KBM-7 (cell line): ENCODE data around the gene CKMT2.

ENCODE experiments used
- DNase-seq: peaks from one replicate; pipeline ENCODE4 v3.0.0-alpha.2; 2015
- in situ Hi-C: fragments of 300-500 bp; cut with MboI; formaldehyde crosslinking; loops from 2 replicates; pipeline ENCODE4 v1.14.3; 2020; ENCODE audit warnings: low sequenced_read_pairs, low pct_unique_long_range_greater_than_20kb, mixed read lengths

Gene CKMT2

DNA sequence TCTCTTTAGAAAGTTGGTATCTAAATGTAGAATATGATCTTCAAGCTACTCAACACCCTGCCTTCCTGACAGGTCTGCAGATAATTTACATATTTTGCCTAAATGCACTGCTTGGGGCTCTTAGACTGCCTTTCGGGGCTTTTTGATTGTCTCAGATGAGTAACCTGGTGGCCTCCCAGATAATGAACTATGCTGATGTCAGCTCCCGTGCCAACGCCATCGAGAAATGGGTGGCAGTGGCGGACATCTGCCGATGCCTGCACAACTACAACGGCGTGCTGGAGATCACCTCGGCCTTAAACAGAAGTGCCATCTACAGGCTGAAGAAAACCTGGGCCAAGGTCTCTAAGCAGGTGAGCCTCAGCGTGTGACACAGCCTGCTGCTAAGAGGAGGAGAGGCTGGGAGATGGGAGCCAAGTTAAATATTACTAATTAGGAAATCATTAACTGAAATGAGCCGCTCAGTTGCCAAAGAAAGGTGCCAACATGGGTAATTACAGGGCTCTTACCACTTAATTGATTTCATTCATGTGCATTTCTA is 20.8 kb upstream of the CKMT2 start:
- no peak for DNase-seq
- in situ Hi-C loops, result no loop called here

DNA sequence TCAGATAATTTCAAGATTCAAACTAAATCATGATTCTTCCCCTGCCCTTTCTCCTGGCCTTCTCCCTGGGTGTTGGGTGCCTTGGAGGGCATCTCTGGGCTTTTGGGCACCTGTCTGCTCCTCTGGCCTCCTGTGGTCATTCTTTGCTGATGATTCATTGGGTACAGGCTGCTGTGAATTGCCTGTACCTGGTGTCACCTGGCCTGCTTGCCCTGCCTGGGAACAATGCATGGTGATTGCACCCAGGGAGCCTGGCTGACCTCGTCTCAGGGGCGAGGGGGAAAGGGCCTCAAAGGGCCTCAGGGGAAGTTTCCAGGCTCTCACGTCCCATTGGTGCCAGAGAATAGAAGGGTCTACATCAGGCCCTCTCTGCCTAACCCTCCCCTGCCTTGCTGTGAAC is 20.1 kb upstream of the CKMT2 start:
- no peak for DNase-seq
- in situ Hi-C loops, result no loop called here

DNA sequence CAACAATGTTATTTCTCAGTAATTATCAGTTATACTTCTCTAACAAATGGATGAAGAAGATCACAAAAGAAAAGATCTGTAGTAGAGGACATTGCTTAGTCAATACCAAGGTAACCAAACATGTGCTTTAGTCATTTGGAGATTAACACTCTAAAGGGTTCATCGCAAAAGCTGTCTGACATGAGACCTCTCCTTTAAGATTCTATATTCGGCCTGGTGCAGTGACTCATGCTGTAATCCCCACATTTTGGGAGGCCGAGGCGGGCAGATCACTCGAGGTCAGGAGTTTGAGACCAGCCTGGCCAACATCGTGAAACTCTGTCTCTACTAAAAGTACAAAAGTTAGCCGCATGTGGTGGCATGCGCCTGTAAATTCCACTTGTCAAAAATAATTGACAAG is 18.3 kb upstream of the CKMT2 start:
- in situ Hi-C loops, result no loop called here
- DNase-seq, result no peak

DNA sequence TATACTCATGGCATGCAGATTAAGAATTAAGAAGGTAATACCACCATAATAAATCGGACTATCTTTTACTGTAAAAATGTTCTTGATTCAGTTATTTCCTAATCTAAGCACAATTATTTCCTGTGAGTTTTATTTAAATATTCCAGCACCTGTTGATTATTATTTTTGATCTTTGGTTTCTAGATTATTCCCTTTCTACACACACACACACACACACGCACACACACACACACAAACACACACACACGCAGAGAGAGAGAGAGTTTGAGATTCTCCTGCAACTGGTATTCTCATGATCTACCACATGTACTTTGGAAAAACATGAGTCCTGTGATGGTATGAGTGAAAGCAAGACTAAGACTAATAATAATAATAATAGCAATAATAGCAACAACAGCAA is 17.0 kb upstream of the CKMT2 start:
- DNase-seq, result no peak
- in situ Hi-C loops, result no loop called here

DNA sequence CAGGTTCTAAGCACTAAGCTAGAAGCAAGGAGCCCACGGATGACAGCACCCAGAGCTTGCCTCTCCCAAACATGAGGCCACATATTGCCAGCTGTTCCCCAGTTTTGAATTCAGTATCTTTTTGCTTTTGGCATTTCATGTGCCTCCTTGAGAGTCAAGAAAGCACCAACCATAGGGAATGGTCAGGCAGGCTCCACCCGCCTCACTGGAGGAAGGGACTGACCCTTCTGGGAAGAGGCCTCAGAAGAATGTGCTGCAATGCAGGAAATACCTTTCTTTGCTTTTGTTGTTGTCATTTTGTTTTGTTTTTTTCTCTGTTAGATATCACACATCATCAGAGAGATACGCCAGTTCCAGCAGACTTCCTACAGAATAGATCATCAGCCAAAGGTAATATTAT is 13.7 kb upstream of the CKMT2 start:
- in situ Hi-C loops, result no loop called here
- no peak for DNase-seq

DNA sequence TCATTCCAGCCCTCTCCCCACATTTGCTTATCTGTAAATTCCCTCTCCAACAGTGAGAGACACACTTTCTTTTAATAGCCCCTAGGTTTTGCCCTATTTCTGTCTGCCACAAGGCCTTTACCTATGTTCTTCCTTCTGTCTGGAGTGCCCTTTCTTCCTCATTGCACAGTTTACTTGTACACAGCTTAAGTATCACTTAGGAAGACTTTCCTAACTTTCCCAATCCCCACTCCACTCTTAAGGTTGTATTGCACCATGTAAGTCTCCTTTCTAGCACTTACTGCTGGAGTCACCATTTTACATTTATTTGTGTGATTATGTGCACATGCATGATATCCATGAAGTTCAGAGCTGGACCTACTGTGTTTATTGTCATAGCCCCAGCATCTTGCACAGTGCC is 10.8 kb upstream of the CKMT2 start:
- in situ Hi-C loops, result no loop called here
- DNase-seq, result no peak

DNA sequence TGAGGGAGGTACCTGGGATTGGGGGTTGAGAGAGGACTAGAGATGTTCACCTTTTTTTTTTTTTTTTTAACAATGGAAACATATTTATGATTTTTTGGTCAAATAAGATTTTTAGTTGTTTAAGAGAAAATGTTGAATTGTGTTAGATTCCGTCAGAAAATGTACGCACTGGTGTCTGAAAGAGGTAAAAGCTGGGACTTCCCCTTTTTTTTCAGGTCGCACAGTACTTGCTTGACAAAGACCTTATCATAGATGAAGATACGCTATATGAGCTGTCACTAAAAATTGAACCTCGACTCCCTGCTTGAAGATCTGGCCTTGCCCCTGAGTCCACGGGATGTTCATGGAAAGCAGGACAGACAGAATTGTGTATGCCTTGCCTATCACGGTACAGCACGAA is 7.7 kb upstream of the CKMT2 start:
- in situ Hi-C loops, result no loop called here
- DNase-seq, result peak; percentile 19

DNA sequence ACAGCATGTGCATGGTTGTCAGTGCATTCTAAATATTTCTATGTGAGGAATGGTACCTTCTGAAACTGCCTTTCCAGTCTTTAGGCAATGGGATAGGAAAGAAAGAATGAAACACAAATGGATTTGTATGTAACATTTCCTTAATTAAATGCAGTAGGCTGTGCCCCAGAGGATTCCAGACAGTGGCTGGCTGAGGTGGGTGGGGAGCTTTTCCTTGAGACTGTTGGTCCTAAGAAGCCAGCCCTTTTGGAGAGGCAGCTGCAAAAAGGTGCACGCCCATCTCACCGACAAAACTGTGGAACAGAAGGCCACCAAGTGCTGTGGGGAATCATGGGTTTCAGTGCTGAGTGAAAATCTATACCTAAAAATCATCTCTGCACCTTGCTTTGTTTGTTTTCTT is 6.8 kb upstream of the CKMT2 start:
- in situ Hi-C loops, result no loop called here
- DNase-seq, result no peak

DNA sequence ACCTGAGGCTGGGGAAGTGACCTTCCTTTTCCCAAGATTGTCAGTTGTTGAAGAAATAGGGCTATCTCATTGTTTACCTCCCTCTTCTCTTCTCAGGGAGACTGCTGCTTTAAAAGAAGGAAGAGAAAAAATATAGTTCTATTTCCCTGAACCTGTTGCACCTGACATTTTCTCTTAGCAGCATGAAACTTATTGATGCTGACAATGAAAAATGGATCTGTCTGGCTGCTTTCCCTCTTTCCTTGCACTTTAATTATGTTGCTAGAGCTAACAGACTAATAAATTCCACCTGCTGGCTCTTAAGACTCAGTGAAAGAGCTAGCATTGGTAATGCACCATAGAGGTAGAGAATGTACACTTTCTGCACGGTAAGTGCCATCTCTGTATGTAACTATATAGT is 6.2 kb upstream of the CKMT2 start:
- DNase-seq, result no peak

DNA sequence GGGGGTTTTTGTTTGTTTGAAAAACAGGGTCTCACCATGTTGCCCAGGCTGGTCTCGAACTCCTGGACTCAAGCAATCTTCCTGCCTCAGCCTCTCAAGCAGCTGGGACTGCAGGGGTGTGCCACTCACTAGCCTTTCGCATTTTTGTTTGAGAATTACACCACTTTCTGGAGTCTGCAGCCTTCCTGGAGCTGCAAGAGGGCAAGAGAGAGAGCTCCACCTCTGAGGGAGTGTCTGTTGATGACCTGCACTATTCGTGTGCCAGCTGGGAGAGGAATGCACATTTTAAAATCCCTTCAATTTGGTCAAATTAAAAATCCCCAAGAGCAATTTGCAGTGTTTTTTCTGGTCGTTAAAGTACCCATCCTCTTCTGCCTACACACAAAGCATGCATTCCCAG is 5.0 kb upstream of the CKMT2 start:
- DNase-seq, result no peak
- in situ Hi-C loops, result no loop called here

More for the DNA sequence above, 6.2 kb upstream of the CKMT2 start:
- in situ Hi-C loops, result no loop called here

DNA sequence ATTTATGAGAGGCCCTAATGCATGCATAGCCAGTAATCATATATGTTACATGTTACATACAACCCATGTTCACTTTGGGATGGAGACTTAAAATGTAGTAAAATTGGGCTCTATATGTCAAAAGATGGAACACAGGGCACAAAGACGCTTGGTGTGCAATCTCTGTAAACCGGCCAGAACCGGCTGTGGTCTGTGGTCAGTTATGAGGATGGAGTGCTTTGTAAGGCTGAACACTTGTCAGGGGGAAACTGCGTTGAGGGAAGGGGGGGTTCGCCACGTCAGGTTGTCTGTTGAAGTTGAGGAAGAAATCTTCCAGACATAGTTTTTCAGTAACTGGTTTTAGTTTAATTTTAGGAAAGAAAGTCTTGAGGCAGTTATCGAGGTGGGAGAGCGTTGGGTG is 2.7 kb upstream of the CKMT2 start:
- in situ Hi-C loops, result no loop called here
- no peak for DNase-seq

DNA sequence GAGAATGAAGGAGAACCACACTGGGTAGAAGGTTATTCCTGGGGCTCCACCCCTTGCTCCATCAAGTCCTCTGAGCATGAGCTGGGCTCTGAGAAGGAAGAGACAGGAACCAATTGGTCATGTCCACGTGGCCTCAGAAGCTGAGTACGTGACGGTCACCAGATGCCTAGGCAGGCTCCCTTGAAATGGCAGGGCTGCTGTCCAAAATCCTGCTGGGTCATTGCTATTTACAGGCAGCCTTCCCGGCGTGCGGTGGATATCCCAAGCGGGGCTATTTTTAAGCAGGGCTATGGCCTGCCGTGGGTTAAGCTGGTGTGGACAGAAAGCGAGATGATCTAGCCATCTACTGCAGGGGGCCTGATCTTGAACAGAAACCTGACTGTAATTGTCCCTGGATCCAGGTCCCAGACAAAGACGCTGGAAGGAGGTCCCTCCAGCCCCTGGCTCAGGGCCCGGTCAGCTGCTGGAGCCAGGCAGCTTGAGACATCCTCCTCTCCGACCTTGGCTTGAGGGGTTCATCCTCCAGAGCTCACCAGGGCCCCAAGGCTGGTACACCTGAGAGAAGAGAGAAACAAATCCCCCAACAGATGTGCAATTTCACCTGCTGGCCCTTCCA is 550 bp upstream of the CKMT2 start:
- in situ Hi-C loops, result no loop called here
- no peak for DNase-seq

DNA sequence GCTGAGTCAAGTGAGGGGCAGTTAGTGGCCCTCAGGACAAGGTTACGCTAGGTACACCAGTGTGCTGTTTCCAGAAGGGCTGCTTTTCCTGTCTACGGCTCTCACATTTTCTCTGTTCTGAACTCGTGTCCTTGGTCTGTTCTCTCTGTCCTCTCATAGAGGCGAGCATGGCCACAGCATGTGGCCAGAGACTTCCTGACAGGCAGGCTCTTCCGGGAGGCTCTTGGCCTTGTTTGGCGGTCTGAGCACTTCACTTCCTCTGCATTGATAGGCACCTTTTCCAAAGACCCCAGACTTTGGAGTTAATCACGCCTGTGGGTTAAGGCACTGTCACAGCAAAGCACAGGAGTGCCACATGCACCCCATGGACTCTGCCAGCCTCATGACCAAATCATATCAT is 1.2 kb downstream of the CKMT2 start:
- in situ Hi-C loops, result no loop called here
- no peak for DNase-seq

DNA sequence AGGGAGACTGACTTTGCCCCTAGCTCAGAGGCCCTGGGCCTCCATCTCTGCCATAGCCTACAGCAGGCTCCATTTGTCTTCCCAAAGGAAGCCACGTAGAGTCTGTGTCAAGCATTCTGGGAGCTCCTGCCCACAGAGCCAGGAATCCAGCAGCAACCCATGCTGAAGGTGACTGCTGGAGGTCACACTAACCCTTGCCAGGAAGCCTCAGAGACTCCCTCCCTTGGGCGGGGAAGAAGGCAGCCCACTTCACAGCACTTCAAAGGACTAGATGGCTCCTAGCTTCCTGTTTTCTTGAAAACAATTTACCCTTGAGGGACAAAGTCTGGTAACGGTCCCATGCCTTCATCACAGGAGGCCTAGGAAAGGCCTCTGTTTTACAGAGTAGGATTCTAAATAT is 1.7 kb downstream of the CKMT2 start:
- in situ Hi-C loops, result no loop called here
- DNase-seq, result peak; percentile 14

DNA sequence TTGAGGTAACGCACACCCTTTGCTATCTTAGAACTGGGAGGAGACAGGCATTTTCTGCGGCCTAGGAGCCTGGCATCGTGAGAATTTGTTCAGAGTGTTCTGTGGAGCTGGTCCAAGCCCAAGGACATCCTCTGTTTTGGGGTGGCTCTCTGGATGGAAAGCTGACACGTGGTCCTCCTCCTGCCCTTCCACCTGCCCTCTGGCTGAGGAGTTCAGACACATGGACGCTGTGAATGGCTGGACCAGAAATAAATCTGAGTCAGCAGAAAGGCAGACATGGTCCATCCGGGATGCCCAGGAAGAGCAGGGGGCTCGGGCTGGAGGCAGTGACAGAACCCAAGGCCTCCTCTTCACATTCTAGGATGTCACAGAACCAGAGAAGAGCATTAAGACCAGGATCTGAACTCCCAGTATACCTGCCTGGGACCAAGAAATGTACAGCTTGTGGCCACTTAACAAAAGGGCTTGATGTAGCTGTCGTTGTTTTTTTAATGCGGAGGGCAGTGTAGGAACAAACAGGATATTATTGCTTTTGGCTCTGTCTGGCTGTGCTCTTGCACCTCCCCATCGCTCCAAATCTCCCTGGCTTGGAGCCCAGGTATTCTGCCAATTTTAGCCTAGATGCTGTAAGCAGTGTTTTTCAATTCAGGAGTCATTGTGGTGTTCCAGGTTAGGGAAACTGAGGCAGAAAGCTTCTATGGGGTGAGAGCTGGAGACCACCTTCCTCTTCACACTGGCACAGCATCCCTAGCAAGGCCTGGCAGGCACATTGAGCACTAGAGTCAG is 2.4 kb downstream of the CKMT2 start:
- DNase-seq, result no peak
- in situ Hi-C loops, result no loop called here

DNA sequence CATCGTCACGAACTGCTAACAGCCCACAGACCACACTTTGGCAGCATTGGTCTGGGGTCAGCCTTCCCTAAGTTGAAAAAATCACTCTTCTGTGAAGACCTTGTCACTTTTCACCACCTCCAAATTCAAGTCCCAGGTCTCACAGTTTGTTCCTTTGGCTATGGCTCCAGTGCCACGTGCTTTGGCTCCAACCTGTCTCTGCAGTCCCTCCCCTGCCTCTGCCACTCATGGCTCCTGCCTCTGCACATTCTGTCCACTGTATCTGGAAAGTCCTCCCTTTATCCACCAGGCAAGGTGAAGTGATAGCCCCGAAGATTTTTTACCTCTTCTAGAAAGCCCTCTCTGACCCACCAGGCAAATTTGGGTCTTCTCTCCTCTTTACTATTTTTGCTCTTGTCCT is 5.3 kb downstream of the CKMT2 start:
- in situ Hi-C loops, result no loop called here
- no peak for DNase-seq

DNA sequence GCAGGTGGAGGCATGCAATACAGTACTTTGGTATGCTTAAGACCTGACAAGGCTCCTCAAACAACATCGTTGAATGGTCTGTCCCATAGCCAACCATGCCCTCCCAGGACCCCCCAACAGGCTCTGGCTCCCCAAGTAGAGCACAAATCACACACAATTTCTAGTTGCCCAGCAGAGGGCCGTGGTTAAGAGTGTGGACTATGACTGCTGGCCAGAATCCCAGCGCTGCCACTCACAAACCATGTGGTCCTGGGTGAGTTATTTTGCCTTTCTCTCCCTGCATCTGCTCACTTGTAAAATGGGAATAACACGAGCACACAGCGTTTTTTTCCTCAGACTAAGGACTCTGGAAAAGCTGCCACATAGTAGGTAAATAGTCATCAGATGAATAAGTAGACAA is 6.5 kb downstream of the CKMT2 start:
- DNase-seq, result no peak
- in situ Hi-C loops, result no loop called here

DNA sequence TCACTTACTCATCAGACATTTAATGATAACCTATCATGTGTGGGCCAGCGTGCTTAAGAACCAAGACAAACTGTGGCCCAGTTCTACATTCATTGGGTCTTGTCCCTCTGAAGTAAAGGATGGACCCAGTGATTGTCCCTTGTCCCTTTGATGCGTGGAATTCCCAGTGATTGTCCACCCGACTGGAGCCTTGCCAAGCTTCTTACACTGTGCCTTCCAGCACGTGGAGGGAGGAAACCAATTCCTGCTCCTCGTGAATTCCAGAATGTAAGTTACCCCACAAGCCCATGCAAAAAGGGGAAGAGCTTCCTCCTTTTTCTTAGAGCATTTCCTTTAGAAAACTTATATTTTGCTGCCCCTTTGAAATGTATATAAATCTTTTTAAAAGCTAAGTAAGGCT is 7.9 kb downstream of the CKMT2 start:
- DNase-seq, result no peak
- in situ Hi-C loops, result no loop called here

DNA sequence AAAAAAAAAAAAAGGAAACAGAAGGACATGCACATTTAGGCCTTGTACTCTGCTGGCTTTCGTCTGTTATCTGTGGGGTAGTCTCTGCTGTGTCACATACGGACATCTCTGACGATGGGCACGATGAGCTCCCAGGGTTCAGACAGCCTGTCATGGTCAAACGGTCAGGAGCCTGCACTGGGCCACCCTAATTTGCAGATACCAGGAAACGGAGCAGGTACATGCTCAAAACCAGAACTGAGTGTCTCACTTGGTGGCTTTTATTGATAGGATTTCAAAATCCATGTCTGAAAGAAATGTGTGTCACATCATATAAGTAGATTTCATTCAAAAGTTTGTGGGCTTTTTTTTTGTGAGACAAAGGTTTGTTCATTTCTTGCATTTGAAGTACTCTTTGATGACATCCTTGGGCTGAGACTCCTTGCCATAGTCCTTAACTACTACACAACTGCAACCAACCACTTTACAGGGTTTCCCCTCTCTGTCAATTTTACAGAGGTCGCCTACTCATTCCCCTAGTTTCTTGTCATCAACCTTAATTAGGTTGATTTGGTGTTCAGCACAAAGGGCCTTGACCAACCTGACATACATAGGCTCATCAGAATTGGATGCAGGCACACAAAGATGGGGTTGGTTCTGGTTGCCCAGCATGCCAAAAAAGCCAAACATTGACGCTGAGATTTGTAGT is 9.0 kb downstream of the CKMT2 start:
- in situ Hi-C loops, result no loop called here
- no peak for DNase-seq

DNA sequence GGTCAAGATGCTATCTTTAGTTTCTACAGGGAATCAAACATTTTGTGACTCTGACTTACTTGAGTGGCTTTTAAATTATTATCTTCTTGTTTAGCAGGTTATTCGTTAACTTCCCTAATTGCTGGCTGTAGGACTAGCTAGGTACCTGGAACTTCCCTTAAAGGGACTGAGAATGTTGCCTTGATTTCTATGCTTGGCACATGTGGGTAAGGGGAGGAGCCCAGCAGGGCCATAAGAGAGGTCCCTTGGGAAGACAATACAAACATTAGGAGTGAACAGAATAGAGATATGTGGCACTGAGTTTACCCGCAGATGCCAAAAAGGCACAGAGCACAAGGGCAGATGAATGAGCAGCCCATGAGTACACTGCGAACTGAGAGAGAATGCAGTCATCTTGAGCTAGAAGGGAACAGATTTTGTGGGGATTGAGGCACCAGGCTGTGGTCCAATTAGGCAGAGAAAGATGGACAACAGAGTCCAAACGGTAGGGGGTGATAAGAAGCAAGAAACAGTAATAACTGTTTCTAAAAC is 9.8 kb downstream of the CKMT2 start:
- in situ Hi-C loops, result no loop called here
- no peak for DNase-seq
